Uterus (tissue), 4 donors: ENCODE measurements around the gene SNRNP70. TPM values are rescaled to one million over a fixed set of nuclear protein-coding genes. Genes with fewer than 3 reads are reported as not detected.
"Not testable (repeated sequence)": the region's sequence is repeated elsewhere in the genome, so short reads cannot be mapped to it uniquely, and the experiment has no call there.

Experiments used
- DNase-seq, 2 donors: peaks; one replicate each; pipeline ENCODE4 v3.0.0-alpha.2; 2019 to 2020
- H3K27ac ChIP-seq, 2 donors: fragments of 200-600 bp; sonication (generic); 1 replicate in 1 of 2; 2 replicates in 1 of 2; pipeline ENCODE4 v1.5.1; 2016 to 2018
- H3K27me3 ChIP-seq, 2 donors: fragments of 200-600 bp; sonication (generic); one replicate each; pipeline ENCODE4 v1.5.1; 2018 to 2019; ENCODE audit warnings: control low read depth in 1 of 2
- H3K36me3 ChIP-seq, 2 donors: fragments of 200-600 bp; sonication (generic); one replicate each; pipeline ENCODE4 v1.5.1; 2019; ENCODE audit warnings: control low read depth in 1 of 2
- H3K4me1 ChIP-seq, 2 donors: fragments of 200-600 bp; sonication (generic); one replicate each; pipeline ENCODE4 v1.5.1; 2018 to 2019; ENCODE audit warnings: control low read depth in 1 of 2
- H3K4me3 ChIP-seq, 2 donors: fragments of 200-600 bp; sonication (generic); 1 replicate in 1 of 2; 2 replicates in 1 of 2; pipeline ENCODE4 v1.5.1; 2018 to 2019; ENCODE audit warnings: mild to moderate bottlenecking in 1 of 2
- H3K9me3 ChIP-seq, 2 donors: fragments of 200-600 bp; sonication (generic); one replicate each; pipeline ENCODE4 v1.5.1; 2019; ENCODE audit warnings: control low read depth in 1 of 2
- POLR2A ChIP-seq, 2 donors: fragments of 450-650 bp; IDR thresholded peaks; one replicate each; pipeline ENCODE4 v1.6.1; 2016; ENCODE audit warnings: antibody characterized with exemption in 2 of 2, mild to moderate bottlenecking in 1 of 2, moderate library complexity in 1 of 2
- intact Hi-C: fragments of 100-400 bp; cut with DNase I; formaldehyde crosslinking; loops from one replicate; pipeline ENCODE4 v1.15.1; 2023; ENCODE audit warnings: low total_unique reads
- total RNA-seq, 4 donors: library from RNA; depleted of rRNA in 3 of 4; stranded (reverse); fragments of >200 nt in 3 of 4; gene quantifications; one replicate each; pipeline versions ENCODE4 v1.1.0 to v1.2.4, GENCODE V29; 2014 to 2023
- TF ChIP-seq, protein P1 (sequence below), 4 experiments: fragments of 200-600 bp in 2 of 4; fragments of 450-650 bp in 2 of 4; sonication (generic) in 2 of 4; IDR thresholded peaks; one replicate each; pipeline ENCODE4 v1.5.1; 2016 to 2019; ENCODE audit warnings: antibody characterized with exemption in 4 of 4, mild to moderate bottlenecking in 2 of 4, moderate library complexity in 1 of 4
- donor health status: DM: yes; HTN: yes; CAD: no.

Gene SNRNP70
- total RNA-seq, 4 donors from 2014 or later, result 196 to 462 (median 289) TPM

DNA sequence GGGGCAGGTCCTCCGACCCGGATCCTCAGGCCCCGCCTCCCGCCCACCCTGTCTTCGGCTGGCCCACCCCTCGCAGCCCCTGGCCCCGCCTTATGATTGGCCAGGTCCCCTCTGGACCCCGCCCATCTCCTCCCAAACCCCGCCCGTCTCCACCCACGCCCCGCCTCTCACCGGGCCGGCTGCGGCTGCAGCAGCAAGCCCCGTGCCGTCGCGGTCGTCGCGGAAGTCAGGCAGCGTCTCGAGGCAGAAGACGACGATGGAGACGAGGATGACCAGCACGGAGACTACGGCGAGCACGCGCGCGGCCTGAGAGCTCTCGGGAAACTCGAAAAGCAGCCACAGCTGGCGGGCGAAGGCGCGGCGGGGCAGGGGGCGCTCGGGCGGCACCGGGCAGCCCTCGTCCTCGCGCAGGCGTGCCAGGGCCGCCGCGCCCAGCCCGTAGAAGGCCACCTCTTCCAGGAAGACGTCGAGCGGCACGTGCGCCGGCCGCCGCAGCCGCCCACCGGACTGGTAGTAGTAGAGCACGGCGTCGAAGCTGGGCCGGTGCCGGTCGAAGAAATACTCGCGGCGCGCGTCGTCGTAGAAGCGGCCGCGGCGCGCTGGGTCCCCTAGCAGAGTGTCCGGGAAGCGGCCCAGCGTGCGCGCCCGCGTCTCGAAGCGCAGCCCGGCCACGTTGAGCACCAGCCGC is 13.2 kb upstream of the SNRNP70 start:
- Histone ChIP-seq H3K4me3 (no peak overlapping the region), H3K36me3 (no peaks in the 10 kb centered on the region), H3K4me1 (peaks cover 0 to 10% of the 10 kb centered on the region in 2 donors), H3K27me3 (peaks cover 14 to 26% of the 10 kb centered on the region in 2 donors), H3K27ac (no peak overlapping the region), H3K9me3 (no peaks in the 10 kb centered on the region)
- DNase-seq, result no peak
- intact Hi-C loops, result no loop called here
- TF ChIP-seq, protein P1, sequence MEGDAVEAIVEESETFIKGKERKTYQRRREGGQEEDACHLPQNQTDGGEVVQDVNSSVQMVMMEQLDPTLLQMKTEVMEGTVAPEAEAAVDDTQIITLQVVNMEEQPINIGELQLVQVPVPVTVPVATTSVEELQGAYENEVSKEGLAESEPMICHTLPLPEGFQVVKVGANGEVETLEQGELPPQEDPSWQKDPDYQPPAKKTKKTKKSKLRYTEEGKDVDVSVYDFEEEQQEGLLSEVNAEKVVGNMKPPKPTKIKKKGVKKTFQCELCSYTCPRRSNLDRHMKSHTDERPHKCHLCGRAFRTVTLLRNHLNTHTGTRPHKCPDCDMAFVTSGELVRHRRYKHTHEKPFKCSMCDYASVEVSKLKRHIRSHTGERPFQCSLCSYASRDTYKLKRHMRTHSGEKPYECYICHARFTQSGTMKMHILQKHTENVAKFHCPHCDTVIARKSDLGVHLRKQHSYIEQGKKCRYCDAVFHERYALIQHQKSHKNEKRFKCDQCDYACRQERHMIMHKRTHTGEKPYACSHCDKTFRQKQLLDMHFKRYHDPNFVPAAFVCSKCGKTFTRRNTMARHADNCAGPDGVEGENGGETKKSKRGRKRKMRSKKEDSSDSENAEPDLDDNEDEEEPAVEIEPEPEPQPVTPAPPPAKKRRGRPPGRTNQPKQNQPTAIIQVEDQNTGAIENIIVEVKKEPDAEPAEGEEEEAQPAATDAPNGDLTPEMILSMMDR (IDR thresholded peaks at IDR 0.05), result no peak
- no peak for TF ChIP-seq POLR2A (IDR thresholded peaks at IDR 0.05)

DNA sequence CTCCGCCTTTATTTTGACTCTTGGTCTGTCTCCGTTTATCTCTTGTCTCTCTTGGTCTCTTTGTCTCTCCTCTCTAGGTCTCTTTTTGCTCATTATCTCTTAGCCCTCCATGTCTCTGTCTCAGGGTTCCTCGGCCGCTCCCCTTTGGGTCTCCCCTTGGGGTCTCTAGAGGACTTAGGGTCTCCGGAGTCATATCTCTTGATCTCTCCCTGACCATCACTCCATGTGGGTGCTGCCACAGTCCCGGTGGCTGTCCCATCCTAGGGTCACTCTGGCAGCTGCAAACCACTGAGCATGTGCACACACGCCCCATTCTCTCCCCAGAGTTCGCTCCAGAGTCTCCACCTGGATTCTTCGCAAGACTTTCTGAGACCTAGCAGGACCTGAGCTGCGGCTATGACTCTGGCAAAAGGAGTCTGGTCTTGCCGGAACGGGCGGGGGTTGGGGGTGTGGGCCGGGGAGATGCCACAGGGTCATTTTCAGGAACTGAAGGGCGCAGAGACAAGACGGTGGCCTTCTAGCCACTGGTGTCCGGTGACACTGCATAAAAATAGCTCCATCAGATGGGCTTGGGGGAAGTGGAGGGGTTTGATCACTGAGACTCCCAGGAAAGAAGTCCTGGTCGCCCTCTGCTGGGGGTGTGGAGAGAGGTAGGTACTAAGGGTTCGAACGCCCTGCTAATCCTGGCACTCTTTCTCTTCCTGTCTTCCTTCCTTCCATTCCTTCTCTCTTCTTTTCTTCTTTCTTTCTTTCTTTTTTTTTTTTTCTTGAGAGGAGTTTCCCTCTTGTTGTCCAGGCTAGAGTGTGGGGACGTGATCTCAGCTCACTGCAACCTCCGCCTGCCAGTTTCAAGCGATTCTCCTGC is 11.5 kb upstream of the SNRNP70 start:
- intact Hi-C loops, result no loop called here
- no peaks in the 10 kb centered on the region for H3K9me3 ChIP-seq
- TF ChIP-seq POLR2A (IDR thresholded peaks at IDR 0.05), result no peak
- H3K27me3 ChIP-seq, result peaks cover 14 to 26% of the 10 kb centered on the region in 2 donors
- DNase-seq, result no peak
- no peaks in the 10 kb centered on the region for H3K36me3 ChIP-seq
- H3K27ac ChIP-seq, result no peak overlapping the region
- no peak overlapping the region for H3K4me3 ChIP-seq
- H3K4me1 ChIP-seq, result peaks cover 0 to 10% of the 10 kb centered on the region in 2 donors

DNA sequence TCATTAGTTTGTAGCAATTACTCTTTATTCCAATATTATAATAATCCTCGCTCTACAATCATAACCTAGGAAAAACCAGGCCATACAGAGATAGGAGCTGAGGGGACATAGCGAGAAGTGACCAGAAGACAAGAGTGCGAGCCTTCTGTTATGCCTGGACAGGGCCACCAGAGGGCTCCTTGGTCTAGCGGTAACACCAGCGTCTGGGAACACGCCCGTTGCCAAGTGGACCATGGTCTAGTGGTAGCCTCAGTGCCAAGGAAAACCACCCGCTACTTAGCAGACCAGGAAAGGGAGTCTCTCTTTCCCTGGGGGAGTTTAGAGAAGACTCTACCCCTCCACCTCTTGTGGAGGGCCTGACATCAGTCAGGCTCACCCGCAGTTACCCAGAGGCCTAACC is 10.4 kb upstream of the SNRNP70 start:
- peaks cover 14 to 26% of the 10 kb centered on the region in 2 donors for H3K27me3 ChIP-seq
- TF ChIP-seq, protein P1 (IDR thresholded peaks at IDR 0.05), result peak; percentile 46 to 74 (median 70)
- peak; percentile 57 to 59 for DNase-seq
- intact Hi-C loops, H3K4me3 ChIP-seq, H3K4me1 ChIP-seq, H3K9me3 ChIP-seq, H3K36me3 ChIP-seq, H3K27ac ChIP-seq: not testable (repeated sequence)

DNA sequence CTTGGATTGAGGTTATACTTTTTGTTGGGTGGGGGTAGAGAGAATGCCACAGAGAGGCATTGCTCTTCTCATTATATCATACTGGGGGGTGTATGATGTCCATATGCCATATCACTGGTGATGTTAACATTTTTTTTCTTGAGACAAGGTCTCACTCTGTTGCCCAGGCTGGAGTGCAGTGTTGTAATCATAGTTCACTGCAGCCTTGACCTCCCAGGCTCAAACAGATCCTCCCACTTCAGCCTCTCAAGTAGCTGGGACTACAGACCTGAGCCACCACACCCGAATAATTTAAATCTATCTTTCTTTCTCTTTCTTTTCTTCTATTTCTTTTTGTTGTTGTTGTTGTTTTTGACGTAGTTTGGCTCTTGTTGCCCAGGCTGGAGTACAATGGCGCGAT is 4.9 kb upstream of the SNRNP70 start:
- no peak overlapping the region for H3K4me3 ChIP-seq
- H3K27me3 ChIP-seq, result no peaks in the 10 kb centered on the region
- H3K36me3 ChIP-seq, result no peaks in the 10 kb centered on the region
- DNase-seq, result no peak
- H3K4me1 ChIP-seq, result no peaks in the 10 kb centered on the region
- TF ChIP-seq, protein P1 (IDR thresholded peaks at IDR 0.05), result no peak
- no peak overlapping the region for H3K27ac ChIP-seq
- no peaks in the 10 kb centered on the region for H3K9me3 ChIP-seq
- intact Hi-C loops, result no loop called here

DNA sequence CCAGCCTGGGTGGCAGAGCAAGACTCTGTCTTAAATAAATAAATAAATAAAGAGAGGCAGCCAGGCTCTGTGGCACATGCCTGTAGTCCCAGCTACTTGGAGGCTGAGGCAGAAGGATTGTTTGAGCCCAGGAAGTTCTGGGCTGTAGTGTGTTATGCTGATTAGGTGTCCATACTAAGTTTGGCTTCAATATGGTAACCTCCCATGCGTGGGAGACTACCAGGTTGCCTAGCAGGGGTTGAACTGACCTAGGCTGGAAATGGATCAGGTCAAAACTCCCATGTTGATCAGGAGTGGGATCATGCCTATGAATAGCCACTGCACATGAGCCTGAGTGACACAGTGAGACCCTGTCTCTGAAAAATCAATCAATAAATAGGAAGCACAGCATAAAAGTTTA is 4.0 kb upstream of the SNRNP70 start:
- DNase-seq, result no peak
- Histone ChIP-seq H3K36me3 (no peaks in the 10 kb centered on the region), H3K4me1 (peaks cover 0 to 1% of the 10 kb centered on the region in 2 donors), H3K27me3 (no peaks in the 10 kb centered on the region), H3K9me3 (no peaks in the 10 kb centered on the region), H3K4me3 (no peak overlapping the region), H3K27ac (no peak overlapping the region)
- intact Hi-C loops, result no loop called here
- TF ChIP-seq POLR2A (IDR thresholded peaks at IDR 0.05), result no peak
- TF ChIP-seq, protein P1 (IDR thresholded peaks at IDR 0.05), result no peak
